ENCODE data around the gene PGK1. TPM values are rescaled to one million over a fixed set of nuclear protein-coding genes. Genes with fewer than 3 reads are reported as not detected.

The PGK1 gene
- total and polyA plus RNA-seq, 2 donors (not counting 3 experiments of a cell fraction or from before 2014, with no cell fraction given): 222 to 377 TPM

DNA sequence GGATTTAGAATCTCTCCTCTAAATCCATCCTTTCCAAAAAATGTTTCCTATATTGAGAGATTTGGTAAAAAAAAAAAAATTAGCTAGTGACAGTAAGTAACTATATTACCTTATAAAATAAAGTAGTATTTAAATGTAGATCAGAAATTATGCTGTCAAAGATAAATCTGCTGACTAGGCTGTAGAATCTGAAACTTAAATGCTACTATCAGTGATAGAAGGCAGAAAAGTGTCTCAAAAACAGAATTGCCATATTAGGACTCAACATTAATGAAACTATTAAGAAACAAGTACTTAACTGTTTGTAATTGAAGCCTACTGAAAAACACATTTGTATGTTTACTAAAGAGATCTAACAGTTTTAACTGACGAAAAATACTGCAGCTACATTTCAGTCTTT lies 27.1 kb downstream of the PGK1 start:
- FAIRE-seq (no peak), DNase-seq (ENCODE audit: low read depth, low spot score) (no peak)
- Histone ChIP-seq H3K4me2 (ENCODE audit: insufficient read depth, low read length) (no peak overlapping the region), H3K27me3 (ENCODE audit: control insufficient read depth in 2 of 2, insufficient read depth in 2 of 2, low read length in 2 of 2) (no peaks in the 10 kb centered on the region), H3K4me1 (ENCODE audit: control insufficient read depth, extremely low read depth, insufficient read depth, low read length) (no peaks in the 10 kb centered on the region), H3K9ac (replicated peaks; ENCODE audit: extremely low read depth, insufficient read depth, low read length) (no peak overlapping the region), H3K9me3 (replicated peaks; ENCODE audit: control insufficient read depth, insufficient read depth, low read length) (no peaks in the 10 kb centered on the region), H3K36me3 (ENCODE audit: control insufficient read depth in 2 of 2, extremely low read depth in 1 of 2, insufficient read depth in 2 of 2, low read length in 2 of 2) (peaks cover 0 to 3% of the 10 kb centered on the region in 2 experiments), H4K20me1 (replicated peaks; ENCODE audit: control insufficient read depth, extremely low read depth, insufficient read depth, low read length) (no peaks in the 10 kb centered on the region), H3K4me3 (replicated peaks in 1 of 3; ENCODE audit: insufficient read depth in 1 of 3, low read depth in 1 of 3, low read length in 3 of 3) (no peak overlapping the region), H2AFZ (ENCODE audit: low read depth, low read length) (no peak overlapping the region), H3K27ac (ENCODE audit: insufficient read depth, low read depth, low read length) (no peak overlapping the region), H3K9me1 (replicated peaks; ENCODE audit: control insufficient read depth, extremely low read depth, insufficient read depth, low read length) (no peaks in the 10 kb centered on the region), H3K79me2 (ENCODE audit: control insufficient read depth, insufficient read depth, low read length) (no peaks in the 10 kb centered on the region)
- BruUV-seq (replicated peaks): no TSS peak
- dilution Hi-C loops (cut with MboI; ENCODE audit: extremely low pct_ligation_motif_present, low sequenced_read_pairs) (no loop called here), intact Hi-C loops (cut with micrococcal nuclease) (loop anchor here (10.0 kb wide), 1 partner anchor 954 kb away; no protein-coding TSS in a partner anchor)
- CTCF ChIA-PET: no interaction called here
- no peak for TF ChIP-seq FOS (IDR thresholded peaks at IDR 0.05; ENCODE audit: borderline replicate concordance, insufficient read depth, low read length)
- TF ChIP-seq JUN (IDR thresholded peaks at IDR 0.05; ENCODE audit: borderline replicate concordance, insufficient read depth, insufficient read length, low read depth): no peak
- no peak for TF ChIP-seq MYC (IDR thresholded peaks at IDR 0.05; ENCODE audit: low read depth, low read length)
- no peak for TF ChIP-seq GATA2 (IDR thresholded peaks at IDR 0.05; ENCODE audit: insufficient read depth, insufficient read length, low read depth, low read length)
- TF ChIP-seq, protein P1, sequence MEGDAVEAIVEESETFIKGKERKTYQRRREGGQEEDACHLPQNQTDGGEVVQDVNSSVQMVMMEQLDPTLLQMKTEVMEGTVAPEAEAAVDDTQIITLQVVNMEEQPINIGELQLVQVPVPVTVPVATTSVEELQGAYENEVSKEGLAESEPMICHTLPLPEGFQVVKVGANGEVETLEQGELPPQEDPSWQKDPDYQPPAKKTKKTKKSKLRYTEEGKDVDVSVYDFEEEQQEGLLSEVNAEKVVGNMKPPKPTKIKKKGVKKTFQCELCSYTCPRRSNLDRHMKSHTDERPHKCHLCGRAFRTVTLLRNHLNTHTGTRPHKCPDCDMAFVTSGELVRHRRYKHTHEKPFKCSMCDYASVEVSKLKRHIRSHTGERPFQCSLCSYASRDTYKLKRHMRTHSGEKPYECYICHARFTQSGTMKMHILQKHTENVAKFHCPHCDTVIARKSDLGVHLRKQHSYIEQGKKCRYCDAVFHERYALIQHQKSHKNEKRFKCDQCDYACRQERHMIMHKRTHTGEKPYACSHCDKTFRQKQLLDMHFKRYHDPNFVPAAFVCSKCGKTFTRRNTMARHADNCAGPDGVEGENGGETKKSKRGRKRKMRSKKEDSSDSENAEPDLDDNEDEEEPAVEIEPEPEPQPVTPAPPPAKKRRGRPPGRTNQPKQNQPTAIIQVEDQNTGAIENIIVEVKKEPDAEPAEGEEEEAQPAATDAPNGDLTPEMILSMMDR (IDR thresholded peaks at IDR 0.05; ENCODE audit: extremely low read depth in 1 of 2, insufficient read depth in 1 of 2, low read depth in 1 of 2, low read length in 2 of 2): no peak
- TF ChIP-seq POLR2AphosphoS5 (IDR thresholded peaks at IDR 0.05; ENCODE audit: insufficient read depth, low read depth, low read length): no peak
- TF ChIP-seq POLR2A (IDR thresholded peaks at IDR 0.05; ENCODE audit: low read depth, low read length): no peak
- POLR2A ChIA-PET: interaction anchor here (0.7 kb wide), 1 partner anchor 9 kb away, joined by 3 read pairs; the partner anchor contains the start of gene TAF9B

All from endothelial cell of umbilical vein (primary cell).